Fibroblast of upper back skin (primary cell): ENCODE measurements around the gene SPG21.

ENCODE experiments used
- DNase-seq: peaks from one replicate; pipeline ENCODE4 v3.0.0-alpha.2; 2013

The SPG21 gene

GRCh38 chr15:64934023-64934422 lies 55.7 kb downstream of the SPG21 start:
- DNase-seq = no peak

GRCh38 chr15:64931381-64931780 lies 58.3 kb downstream of the SPG21 start:
- no peak for DNase-seq

DNA sequence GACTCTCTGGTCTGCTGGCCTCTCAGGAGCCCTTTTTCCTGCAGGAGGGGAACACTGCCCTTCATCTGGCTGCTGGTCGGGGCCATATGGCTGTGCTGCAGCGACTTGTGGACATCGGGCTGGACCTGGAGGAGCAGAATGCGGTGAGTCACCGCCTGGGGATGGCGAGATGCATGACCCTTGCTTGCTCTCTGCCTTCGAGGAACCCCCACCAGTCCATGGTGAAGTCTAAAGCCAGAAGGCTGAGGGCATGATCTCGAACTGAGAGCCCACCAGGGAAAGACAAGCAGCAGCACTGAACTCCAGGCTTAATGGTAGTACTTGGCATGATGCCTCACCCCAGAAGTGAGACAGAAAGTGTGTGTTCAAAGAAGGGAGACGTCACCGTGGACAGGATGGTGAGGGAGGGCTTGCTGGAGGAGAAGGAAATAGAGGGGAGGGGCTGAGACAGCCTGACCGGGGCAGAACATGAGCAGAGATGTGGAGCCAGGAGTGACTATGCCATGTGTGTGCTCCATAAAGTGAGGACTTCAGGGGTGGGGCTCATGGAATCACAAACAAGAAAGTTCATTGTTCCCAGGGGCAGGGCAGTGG lies 58.8 kb downstream of the SPG21 start:
- DNase-seq = peak; percentile 30

DNA sequence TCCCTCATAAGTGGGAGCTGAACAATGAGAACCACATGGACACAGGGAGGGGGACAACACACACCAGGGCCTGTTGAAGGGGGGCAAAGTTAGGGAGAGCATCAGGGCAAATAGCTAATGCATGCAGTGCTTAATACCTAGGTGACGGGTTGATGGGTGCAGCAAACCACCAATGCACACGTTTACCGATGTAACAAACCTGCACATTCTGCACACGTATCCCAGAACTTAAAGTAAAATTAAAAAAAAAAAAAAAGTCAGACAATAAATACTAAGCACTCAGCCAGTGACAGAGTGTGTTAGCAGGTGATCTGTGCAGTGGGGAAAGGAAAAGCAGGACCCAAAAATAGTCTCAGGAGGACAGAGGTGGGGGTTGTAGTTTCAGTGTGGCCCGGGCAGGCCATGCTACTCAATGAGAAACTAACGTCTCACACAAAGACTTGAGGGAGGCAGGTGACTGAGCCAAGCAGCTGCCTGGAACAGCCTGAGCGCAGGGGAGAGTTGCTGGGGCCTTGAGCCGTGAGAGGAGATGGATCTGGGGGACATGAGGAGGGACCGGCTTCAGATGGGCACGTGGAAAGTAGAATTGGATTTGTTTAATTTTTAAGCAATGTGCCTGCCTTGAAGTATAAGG lies 59.6 kb downstream of the SPG21 start:
- no peak for DNase-seq

GRCh38 chr15:64928626-64929220 lies 61.0 kb downstream of the SPG21 start:
- DNase-seq = no peak

GRCh38 chr15:64926661-64927060 lies 63.1 kb downstream of the SPG21 start:
- no peak for DNase-seq

DNA sequence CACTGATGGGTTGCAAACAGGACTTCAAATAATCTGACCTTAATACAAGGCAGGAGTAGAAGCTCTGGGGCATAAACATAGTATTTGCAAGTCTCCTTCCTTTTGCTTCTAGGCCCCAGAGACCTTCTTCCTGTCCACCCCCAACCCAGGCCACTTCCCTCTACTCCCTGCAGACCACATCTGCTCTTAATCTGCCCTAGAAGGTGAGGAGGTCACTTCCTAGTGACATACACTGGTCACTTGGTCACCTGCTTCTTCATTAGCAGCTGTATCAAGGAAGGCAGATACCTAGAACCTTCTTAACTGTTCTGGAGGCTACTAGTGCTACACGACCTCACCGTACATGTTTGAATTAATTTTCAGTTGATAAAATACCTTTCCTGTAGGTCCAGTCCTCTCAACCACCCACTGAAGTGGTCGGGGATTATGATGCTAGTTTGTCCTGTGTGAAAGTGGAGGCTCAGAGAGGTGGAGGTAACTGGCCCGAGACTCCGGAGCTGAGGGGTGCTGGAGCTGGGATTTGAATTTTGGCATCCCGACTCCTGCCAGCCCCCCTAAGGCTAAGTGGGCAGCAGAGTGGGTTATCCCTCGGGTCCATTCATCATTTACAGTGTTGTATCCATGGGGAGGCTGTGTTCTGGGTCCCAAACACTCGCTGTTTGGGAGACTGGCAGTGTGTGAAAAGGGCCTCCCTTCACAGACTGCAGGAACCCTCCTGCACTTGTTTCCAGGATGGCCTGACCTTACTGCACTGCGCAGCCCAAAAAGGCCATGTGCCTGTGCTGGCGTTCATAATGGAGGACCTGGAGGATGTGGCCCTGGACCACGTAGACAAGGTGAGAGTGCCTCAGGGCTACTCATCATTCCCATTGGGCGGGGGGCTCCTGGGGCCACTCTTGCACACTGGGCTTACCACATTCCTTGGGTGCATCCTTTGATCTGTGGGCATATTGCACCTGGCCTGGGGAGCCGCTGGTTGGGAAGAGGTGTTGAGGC lies 64.1 kb downstream of the SPG21 start:
- DNase-seq = no peak

DNA sequence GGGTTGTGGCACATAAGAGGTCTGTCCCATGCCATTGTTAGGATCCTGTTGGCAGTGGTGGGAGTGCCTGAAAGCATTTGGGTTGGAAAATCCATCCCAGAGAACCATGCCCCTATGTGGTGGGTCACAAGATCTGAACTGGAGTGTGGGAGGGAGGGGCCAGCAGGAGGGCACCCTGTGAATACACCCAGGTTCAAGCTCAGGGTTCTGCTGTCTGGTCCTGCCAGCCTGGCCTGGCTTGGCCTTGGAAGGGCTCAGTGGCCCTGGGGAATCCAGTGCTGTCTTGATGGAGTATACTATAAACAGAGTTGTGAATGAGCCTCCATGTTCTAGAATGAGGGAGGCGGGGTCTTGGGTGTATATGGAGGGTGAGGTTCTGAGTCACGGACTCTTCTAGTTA lies 66.2 kb downstream of the SPG21 start:
- DNase-seq = no peak

- no peak for DNase-seq
Measured at GRCh38 chr15:64921711-64922110, 68.0 kb downstream of the SPG21 start.

DNA sequence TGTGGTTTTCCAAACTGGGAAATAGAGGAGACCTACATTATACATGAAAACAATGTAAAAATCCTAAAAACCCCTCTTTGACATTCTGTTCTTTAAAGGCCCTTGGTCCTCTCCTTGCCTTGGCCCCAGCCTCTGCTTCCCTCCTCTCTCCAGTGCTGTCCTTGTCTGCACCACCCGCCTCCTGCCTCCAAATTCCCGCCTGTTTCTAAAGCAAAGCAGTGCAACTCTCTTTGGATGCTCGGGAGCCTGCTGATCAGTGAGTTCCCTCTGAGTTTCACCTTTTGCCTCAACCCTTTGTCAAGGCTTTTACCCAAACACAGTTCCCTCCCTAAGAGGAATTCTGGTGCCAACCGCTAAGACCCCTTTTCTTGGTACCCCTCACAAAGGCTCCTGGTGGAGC lies 70.0 kb downstream of the SPG21 start:
- no peak for DNase-seq

DNA sequence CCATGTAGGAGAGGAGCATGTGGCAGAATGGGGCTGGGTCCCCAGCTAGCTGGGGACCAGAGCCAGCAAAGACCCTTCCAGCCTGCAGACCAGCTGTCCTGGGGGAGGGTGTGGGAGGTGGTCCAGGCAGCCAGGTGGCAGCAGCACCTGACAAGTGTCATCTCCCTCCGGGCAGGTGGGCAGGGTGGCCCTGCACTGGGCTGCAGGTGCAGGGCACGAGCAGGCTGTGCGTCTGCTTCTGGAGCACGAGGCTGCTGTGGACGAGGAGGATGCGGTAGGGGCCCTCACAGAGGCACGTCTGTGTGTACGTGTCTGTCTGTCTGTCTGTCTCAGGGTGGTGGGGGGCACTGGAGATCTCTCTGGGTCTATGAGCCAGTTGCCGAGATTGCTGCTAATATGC lies 72.5 kb downstream of the SPG21 start:
- no peak for DNase-seq

- DNase-seq = no peak
Measured at GRCh38 chr15:64916365-64916764, 73.3 kb downstream of the SPG21 start.

DNA sequence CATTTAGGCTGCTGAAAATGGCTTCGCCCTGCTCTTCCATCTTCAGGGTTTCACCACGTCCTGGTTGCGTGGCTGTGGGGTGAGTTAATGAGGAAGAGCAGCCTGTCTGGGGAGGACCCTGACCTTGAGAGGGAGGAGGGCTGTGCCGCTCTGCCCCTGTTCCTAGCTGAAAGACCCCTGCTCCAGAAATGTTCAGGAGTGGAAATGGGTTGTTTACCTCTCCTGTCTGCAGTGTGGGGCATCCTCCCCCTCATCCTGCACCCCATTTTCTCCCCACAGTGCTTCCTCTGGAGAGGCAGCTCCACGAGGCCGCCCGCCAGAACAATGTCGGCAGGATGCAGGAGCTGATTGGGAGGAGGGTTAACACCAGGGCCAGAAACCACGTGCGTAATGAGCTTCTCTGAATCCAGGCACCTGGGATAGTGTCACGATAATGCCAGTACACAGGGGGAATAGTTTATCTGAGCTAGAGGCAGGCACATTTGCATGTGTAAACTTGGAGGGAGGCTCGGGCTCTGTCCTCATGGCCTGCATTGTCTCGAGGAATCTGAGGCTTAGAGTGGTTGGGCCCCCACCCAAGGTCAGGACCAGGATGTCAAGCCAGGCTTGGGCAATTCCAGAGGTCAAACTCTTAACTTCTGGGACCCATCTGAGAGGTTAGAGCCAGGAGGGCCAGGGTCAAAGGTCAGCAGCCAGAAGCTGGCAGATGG lies 74.0 kb downstream of the SPG21 start:
- no peak for DNase-seq
